Adipocyte (in vitro differentiated cells): ENCODE results near the gene MCTP1.
A peak's percentile ranks its signal among the peaks of the same experiment; 100 is the strongest.
"Not testable (repeated sequence)": the region's sequence is repeated elsewhere in the genome, so short reads cannot be mapped to it uniquely, and the experiment has no call there.

Source experiments
- DNase-seq: peaks from one replicate; pipeline ENCODE4 v3.0.0-alpha.2; 2015; ENCODE audit warnings: low read depth
- H3K27me3 ChIP-seq: replicated peaks from 2 replicates; pipeline ENCODE4 v1.7.0; 2013; ENCODE audit warnings: mild to moderate bottlenecking, low read length, moderate library complexity; ENCODE audit not compliant: control insufficient read depth, insufficient read depth
- H3K36me3 ChIP-seq: 2 replicates; pipeline ENCODE4 v1.7.0; 2013; ENCODE audit warnings: low read length, mild to moderate bottlenecking, moderate library complexity; ENCODE audit not compliant: control insufficient read depth, insufficient read depth, severe bottlenecking
- H3K4me1 ChIP-seq: 2 replicates; pipeline ENCODE4 v1.7.0; 2013; ENCODE audit warnings: mild to moderate bottlenecking, low read length, moderate library complexity; ENCODE audit not compliant: control insufficient read depth, insufficient read depth
- H3K4me3 ChIP-seq: 2 replicates; pipeline ENCODE4 v1.7.0; 2013; ENCODE audit warnings: mild to moderate bottlenecking, low read length, moderate library complexity
- H3K9ac ChIP-seq: 2 replicates; pipeline ENCODE4 v1.7.0; 2013; ENCODE audit warnings: mild to moderate bottlenecking, low read length, moderate library complexity
- H3K9me3 ChIP-seq: 2 replicates; pipeline ENCODE4 v1.7.0; 2013; ENCODE audit warnings: mild to moderate bottlenecking, low read length, moderate library complexity; ENCODE audit not compliant: control insufficient read depth

The MCTP1 gene

DNA sequence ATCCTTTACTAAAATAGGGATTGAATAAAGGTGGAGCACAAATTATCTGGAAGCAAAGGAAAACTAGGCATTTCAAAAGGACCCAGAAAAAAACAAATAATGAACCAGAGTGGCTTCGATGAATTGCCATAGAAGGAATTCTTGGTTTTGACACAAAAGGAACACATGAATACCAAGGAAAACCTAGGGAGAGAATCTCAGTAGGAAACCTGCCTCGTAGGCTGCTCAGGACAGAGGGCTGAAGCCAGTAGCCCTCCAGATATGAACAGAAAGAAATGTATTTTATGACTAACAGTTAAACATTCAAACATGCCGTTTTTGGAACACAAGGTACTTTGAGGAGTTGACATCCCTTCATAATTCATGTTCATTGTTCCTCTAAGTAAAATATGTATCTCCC is 420.9 kb downstream of the MCTP1 start:
- Histone ChIP-seq H3K9ac (no peak overlapping the region), H3K27me3 (no peaks in the 10 kb centered on the region), H3K4me3 (no peak overlapping the region), H3K36me3 (peaks cover 29% of the 10 kb centered on the region), H3K9me3 (no peaks in the 10 kb centered on the region), H3K4me1 (no peaks in the 10 kb centered on the region)
- no peak for DNase-seq

DNA sequence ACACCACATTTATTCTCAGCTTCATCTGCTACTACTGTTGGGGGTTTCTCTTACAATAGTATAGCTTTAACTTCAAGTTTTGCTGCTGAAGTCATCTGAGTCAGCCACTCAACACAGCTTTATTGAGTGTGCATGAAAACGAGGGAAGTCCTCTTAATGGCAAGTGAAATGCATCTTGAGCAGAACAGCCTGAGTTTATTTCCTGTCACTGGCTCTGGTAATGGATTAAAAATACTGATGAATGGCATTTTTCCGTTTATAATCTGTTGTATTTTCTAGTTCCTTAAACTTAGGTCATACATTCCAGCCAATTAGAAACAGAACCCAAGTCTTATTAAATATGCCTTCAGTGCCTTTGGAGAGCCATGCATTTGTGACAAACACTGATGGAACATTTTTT is 427.8 kb downstream of the MCTP1 start:
- H3K9ac ChIP-seq = no peak overlapping the region
- H3K4me3 ChIP-seq = no peak overlapping the region
- no peaks in the 10 kb centered on the region for H3K36me3 ChIP-seq
- no peaks in the 10 kb centered on the region for H3K4me1 ChIP-seq
- no peak for DNase-seq
- H3K27me3 ChIP-seq = no peaks in the 10 kb centered on the region
- no peaks in the 10 kb centered on the region for H3K9me3 ChIP-seq

- no peaks in the 10 kb centered on the region for H3K9me3 ChIP-seq
- H3K36me3 ChIP-seq = no peaks in the 10 kb centered on the region
- no peaks in the 10 kb centered on the region for H3K27me3 ChIP-seq
- H3K9ac ChIP-seq = no peak overlapping the region
- no peaks in the 10 kb centered on the region for H3K4me1 ChIP-seq
- H3K4me3 ChIP-seq = no peak overlapping the region
- no peak for DNase-seq
Observed at GRCh38 chr5:94856257-94856800, 428.6 kb downstream of the MCTP1 start.

DNA sequence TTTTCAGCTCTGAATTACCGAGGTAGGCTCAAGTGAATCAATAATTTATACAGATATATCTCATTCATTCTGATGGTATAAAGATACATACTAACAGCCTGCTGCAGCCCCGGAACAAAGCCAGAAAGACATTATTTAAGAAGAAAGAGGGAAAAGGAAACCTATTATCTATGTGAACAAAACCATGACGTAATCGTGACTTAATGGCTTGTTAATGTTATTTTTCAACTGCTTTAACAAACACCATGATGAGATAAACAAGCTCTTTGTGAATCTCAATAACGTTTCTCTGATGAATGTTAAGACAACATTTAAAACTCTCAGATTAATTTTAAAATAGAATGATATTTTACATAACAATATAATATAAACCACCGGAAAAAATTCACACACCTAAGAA is 429.4 kb downstream of the MCTP1 start:
- Histone ChIP-seq H3K27me3 (no peaks in the 10 kb centered on the region), H3K36me3 (no peaks in the 10 kb centered on the region), H3K4me3 (no peak overlapping the region), H3K9ac (no peak overlapping the region), H3K9me3 (no peaks in the 10 kb centered on the region), H3K4me1 (no peaks in the 10 kb centered on the region)
- DNase-seq = no peak

DNA sequence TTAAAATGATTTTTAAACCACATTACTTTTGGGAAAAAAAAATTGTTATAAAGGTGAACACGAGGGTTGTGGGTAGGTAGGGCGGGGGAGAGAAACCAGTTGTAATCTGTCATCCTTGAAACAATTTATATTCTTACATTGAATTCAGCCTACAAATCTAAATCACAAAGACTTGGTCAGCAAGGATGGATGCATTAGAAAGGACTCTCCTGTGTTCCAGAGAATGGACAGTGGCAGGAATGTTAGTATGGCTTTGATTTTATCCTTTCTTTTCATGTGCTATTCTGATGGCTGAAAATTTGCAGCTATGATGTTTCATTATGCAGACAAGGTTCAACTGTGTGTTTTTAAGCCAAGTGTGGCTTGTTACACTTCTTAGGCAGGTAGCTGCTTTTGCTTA is 431.8 kb downstream of the MCTP1 start:
- peaks cover 5% of the 10 kb centered on the region for H3K4me1 ChIP-seq
- no peaks in the 10 kb centered on the region for H3K36me3 ChIP-seq
- H3K9ac ChIP-seq = no peak overlapping the region
- no peaks in the 10 kb centered on the region for H3K9me3 ChIP-seq
- no peak for DNase-seq
- H3K27me3 ChIP-seq = no peaks in the 10 kb centered on the region
- no peak overlapping the region for H3K4me3 ChIP-seq

- no peak for DNase-seq
- no peaks in the 10 kb centered on the region for H3K27me3 ChIP-seq
- peaks cover 8% of the 10 kb centered on the region for H3K36me3 ChIP-seq
- peaks cover 5% of the 10 kb centered on the region for H3K4me1 ChIP-seq
- H3K9me3 ChIP-seq = no peaks in the 10 kb centered on the region
- H3K4me3 ChIP-seq = no peak overlapping the region
- no peak overlapping the region for H3K9ac ChIP-seq
Observed at GRCh38 chr5:94850960-94851359, 433.9 kb downstream of the MCTP1 start.

DNA sequence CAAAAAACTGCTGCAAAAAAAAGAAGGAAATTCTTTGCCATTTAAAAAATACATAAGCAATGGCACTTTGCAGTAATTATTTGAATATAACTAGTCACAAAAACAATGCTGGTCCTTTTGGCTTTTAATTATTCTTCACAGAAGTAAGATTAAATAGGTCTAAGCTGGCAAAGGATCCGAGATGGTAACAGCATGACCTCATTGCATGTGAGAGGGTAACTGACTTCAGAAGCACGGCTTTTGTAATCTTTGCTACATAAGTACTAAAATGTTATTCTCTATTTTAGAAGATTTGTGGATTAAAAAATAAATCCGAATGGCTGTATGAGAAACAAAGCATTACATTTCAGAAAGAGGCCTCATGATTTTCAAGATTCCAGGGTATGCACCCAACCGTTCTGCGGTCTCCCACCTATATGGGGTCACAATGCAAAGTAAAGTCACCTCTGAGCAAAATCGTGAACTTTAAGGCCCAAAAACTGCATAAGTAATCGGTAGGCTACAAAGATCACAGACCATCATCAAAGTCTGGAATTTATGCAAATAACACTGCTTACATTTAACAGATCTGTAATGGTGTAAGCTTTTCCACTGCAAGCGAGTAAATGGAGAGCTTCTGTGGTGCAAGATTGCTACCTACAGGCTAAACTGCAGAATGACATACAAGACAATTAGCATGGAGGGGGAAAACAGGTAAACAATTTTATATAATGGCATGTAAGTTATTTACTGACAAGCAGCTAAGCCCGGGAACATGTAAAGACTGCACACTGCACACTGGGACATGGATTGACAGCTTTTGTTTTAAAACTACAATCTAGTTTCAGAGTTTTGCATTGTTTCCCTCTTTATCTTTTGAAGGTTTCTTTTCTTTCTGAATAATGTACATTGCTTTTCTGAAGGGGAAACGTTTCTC is 434.8 kb downstream of the MCTP1 start:
- Histone ChIP-seq H3K9ac (no peak overlapping the region), H3K36me3 (peaks cover 9% of the 10 kb centered on the region), H3K27me3 (no peaks in the 10 kb centered on the region), H3K4me3 (no peak overlapping the region), H3K9me3 (no peaks in the 10 kb centered on the region), H3K4me1 (peaks cover 5% of the 10 kb centered on the region)
- peak; percentile 74 for DNase-seq

DNA sequence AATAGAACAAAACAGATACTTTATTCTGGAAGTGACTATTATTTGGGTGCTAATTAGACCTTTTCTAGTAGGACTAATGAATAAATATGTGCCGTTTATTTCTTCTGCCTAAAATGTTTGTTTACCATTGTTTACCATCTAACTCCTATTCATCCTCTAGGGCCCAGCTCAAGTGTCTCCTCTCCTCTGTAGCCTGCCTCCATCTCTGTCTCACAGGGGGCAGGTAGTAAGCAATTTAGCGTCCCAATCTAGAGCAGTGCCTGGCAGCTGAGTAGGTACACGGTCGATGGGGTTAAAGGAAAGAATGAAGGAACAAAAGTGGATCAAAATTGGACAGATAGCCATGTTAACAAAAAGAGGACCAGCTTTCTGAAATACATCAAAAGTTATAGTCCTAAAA is 435.6 kb downstream of the MCTP1 start:
- DNase-seq = no peak
- no peaks in the 10 kb centered on the region for H3K27me3 ChIP-seq
- no peak overlapping the region for H3K9ac ChIP-seq
- H3K4me3 ChIP-seq = no peak overlapping the region
- H3K9me3 ChIP-seq = no peaks in the 10 kb centered on the region
- H3K4me1 ChIP-seq = peaks cover 5% of the 10 kb centered on the region
- H3K36me3 ChIP-seq = peaks cover 9% of the 10 kb centered on the region

DNA sequence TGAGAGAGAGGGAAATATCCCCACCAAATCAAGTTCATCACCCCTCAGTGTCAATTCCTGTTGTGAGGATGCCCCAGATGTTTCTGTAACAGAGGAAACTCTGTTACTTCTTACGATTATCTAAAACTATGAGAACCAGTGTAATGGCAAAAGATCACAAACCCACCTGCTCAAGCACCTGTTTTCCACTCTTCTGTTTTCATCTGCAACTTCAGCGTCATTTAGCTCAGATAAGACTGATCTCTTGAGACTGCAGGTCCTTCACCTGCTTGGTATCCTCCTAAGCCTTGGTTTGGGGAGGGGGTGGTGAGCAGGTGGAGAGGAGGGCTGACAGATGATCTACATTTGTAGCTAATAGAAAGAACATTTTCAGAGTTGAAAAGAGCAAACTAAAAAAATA is 437.2 kb downstream of the MCTP1 start:
- Histone ChIP-seq H3K9me3 (no peaks in the 10 kb centered on the region), H3K27me3 (no peaks in the 10 kb centered on the region), H3K9ac (no peak overlapping the region), H3K4me1 (peaks cover 5% of the 10 kb centered on the region), H3K36me3 (peaks cover 9% of the 10 kb centered on the region), H3K4me3 (no peak overlapping the region)
- DNase-seq = no peak

GRCh38 chr5:94847019-94847418 is 437.9 kb downstream of the MCTP1 start:
- no peaks in the 10 kb centered on the region for H3K9me3 ChIP-seq
- no peak for DNase-seq
- no peaks in the 10 kb centered on the region for H3K27me3 ChIP-seq
- H3K9ac ChIP-seq = no peak overlapping the region
- peaks cover 9% of the 10 kb centered on the region for H3K36me3 ChIP-seq
- no peak overlapping the region for H3K4me3 ChIP-seq
- H3K4me1 ChIP-seq = peaks cover 5% of the 10 kb centered on the region

- not testable (repeated sequence) for H3K27me3 ChIP-seq, DNase-seq, H3K4me3 ChIP-seq, H3K36me3 ChIP-seq, H3K9ac ChIP-seq, H3K4me1 ChIP-seq, H3K9me3 ChIP-seq
Observed at GRCh38 chr5:94845696-94846095, 439.2 kb downstream of the MCTP1 start.
